ENCODE data around the gene SLIT1.

GRCh38 chr10:97063983-97064837, 121.5 kb downstream of the SLIT1 start:
- TF ChIP-seq CTCF (IDR thresholded peaks at IDR 0.05) (no peak), POLR2A (IDR thresholded peaks at IDR 0.05) (no peak)

All from adrenal gland (tissue), 5 donors.